HG03196 (cell line): ENCODE results near the gene PSMB1.
"Not testable (repeated sequence)": the region's sequence is repeated elsewhere in the genome, so short reads cannot be mapped to it uniquely, and the experiment has no call there.

Source experiments
- ATAC-seq: cut with Tn5 transposase; IDR thresholded peaks from one replicate; pipeline ENCODE4 v1.9.1; 2021; ENCODE audit not compliant: unreplicated experiment

PSMB1 gene

GRCh38 chr6:170536671-170537070, 16.4 kb downstream of the PSMB1 start:
- ATAC-seq: no peak

GRCh38 chr6:170535004-170535403, 18.1 kb downstream of the PSMB1 start:
- no peak for ATAC-seq

GRCh38 chr6:170533792-170534191, 19.3 kb downstream of the PSMB1 start:
- ATAC-seq: no peak

GRCh38 chr6:170532867-170533488, 20.1 kb downstream of the PSMB1 start:
- no peak for ATAC-seq

- ATAC-seq: peak; percentile 84
Measured at GRCh38 chr6:170529839-170530469, 23.2 kb downstream of the PSMB1 start.

- not testable (repeated sequence) for ATAC-seq
Measured at GRCh38 chr6:170527995-170528394, 25.1 kb downstream of the PSMB1 start.

GRCh38 chr6:170525795-170526194, 27.3 kb downstream of the PSMB1 start:
- ATAC-seq: no peak

GRCh38 chr6:170524172-170524502, 29.0 kb downstream of the PSMB1 start:
- ATAC-seq: no peak

GRCh38 chr6:170523256-170524171, 29.6 kb downstream of the PSMB1 start:
- ATAC-seq: no peak

- no peak for ATAC-seq
Measured at GRCh38 chr6:170522565-170523183, 30.4 kb downstream of the PSMB1 start.

- peak; percentile 81 for ATAC-seq
Measured at GRCh38 chr6:170516783-170517616, 36.1 kb downstream of the PSMB1 start.

GRCh38 chr6:170514908-170515307, 38.2 kb downstream of the PSMB1 start:
- ATAC-seq: no peak

GRCh38 chr6:170512249-170512648, 40.9 kb downstream of the PSMB1 start:
- no peak for ATAC-seq

GRCh38 chr6:170510631-170511030, 42.5 kb downstream of the PSMB1 start:
- ATAC-seq: no peak

GRCh38 chr6:170509723-170510018, 43.4 kb downstream of the PSMB1 start:
- ATAC-seq: no peak

GRCh38 chr6:170508892-170509722, 44.0 kb downstream of the PSMB1 start:
- not testable (repeated sequence) for ATAC-seq

- not testable (repeated sequence) for ATAC-seq
Measured at GRCh38 chr6:170508275-170508674, 44.8 kb downstream of the PSMB1 start.

- ATAC-seq: not testable (repeated sequence)
Measured at GRCh38 chr6:170507728-170508127, 45.4 kb downstream of the PSMB1 start.

- no peak for ATAC-seq
Measured at GRCh38 chr6:170506446-170506845, 46.7 kb downstream of the PSMB1 start.

- ATAC-seq: no peak
Measured at GRCh38 chr6:170505306-170505705, 47.8 kb downstream of the PSMB1 start.
